GM12872 (cell line): ENCODE results near the gene SLC1A2.

ENCODE experiments used
- CTCF ChIP-seq: IDR thresholded peaks from 3 replicates; pipeline ENCODE4 v1.5.1; 2011; ENCODE audit warnings: low read depth, mild to moderate bottlenecking, low read length, moderate library complexity; ENCODE audit not compliant: insufficient read depth

The SLC1A2 gene

DNA sequence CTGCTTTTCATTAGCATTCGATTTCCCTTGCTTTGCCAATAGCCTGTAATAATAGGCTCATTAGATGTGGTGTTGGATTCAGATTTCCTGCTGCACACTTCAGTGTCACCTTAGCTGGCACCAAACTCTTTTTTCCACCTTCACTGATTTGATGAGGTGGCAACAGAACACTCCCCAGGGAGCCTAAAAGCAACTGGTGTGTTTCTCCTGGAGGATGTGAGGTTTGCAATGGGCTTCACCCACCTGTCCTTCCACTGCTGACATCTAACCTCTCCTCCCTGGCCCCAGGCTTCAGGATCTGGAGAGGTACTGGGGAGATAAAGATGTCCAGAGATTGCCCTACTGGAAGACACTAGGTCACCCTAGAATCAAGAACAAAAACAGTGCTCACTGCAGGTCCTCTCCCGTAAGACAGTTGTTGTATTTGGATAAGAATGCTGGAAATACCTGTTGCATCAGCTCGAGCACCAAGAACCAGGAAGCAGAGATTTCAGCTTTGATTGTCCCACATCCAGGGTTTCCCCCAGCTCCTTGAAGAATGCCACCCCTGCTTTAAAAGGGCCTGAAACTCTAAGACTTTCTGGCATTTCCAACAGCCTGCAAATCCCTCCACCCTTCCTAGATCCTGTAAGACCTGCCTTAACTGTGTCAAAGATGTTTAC, 96.9 kb downstream of the SLC1A2 start:
- TF ChIP-seq CTCF: no peak

DNA sequence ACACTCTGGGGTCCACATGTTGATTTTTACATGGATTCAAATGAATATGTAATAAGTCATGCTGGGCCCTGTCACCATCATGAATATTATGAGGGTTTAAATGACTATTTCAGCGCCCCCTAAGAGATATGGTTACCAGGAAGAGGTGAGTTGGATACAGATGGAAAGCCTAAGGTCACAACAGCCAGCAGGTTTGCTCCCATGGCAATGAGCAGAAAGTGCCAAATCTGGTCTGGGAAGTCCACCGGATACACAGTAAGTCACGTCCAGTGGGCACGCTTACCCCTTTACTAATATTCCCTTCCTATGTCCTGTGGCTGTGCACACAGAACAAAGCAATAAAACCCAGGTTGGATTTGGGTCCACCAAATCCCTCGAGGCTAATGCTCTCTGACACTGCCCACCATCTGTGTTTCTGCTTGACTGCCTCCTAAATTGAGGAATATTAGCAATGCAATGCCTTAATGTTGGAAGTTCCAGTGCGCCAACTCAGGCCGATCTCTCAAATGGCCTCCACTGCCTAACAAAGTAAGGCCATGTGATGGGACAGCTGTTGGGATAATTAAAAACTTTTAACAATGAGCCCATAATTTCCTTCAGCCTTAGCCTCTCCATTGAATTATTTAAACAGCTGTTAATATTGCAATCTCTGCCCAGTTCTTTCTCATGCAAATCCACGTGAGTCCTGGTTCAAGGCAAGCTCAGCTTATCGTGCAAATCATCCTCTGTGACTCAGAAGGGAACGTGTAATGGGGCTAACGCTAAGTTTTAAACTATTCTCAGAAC, 97.6 kb downstream of the SLC1A2 start:
- no peak for TF ChIP-seq CTCF

GRCh38 chr11:35321111-35321510, 98.2 kb downstream of the SLC1A2 start:
- TF ChIP-seq CTCF: no peak

DNA sequence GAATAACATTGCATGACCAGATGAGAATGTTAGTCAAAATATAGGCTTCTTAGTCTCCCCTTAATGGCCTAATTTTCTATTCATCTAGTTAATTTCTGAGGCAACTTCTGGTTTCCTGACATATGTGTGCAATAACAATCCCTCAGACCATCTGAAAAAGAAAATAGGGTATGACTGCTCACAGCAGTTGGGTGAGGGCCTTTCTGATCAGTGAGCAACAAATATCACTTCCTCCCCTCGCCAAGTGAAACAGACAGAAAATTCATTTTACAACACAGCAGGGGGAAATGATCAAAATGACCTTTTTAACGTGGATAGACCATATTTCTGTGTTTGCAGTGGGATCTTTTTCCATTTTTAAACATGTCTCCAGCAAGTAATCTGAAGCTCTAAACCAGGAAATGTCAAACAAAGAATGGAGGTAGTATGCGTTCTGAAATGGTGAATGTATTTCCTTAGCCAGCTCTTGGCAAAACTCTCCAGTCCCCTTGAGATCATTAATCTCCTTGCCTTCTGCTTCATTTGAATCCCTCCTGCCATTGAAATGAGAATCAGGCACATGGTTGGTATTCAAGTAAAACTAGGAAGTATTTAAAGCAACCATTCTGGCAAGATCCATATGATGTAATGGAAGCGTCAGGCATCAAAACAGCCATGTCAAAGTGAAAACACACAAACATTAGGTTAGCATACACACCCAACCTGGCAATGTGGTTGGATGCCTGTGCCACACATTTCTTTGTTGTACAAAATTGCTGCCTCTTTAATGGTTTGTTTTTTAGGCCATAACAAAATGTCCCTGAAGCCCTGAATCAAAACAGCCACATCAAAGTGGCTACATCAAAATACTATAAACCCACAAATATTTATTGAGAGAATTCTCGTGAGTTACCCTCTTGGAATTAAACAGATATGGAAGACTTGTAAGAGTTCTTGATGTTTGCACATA, 100.1 kb downstream of the SLC1A2 start:
- no peak for TF ChIP-seq CTCF

DNA sequence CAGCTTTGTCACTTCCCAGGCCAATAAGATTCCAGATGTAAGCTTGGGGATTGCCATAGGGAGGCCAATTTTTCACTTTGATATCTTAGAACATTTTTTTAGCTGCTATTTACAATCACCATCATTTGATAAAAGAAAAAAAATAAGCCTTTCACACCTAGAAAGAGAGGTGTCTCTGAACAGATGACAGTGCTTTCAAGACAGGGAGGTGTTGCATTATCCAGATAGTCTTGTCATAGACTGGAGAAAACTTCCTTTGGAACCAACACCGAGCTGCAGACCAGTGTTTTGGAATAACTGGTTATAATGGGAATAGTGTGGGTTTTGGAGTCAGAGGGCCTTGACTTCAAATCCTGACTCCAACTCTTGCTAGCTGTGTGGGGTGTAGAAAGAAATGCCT, 101.0 kb downstream of the SLC1A2 start:
- no peak for TF ChIP-seq CTCF

DNA sequence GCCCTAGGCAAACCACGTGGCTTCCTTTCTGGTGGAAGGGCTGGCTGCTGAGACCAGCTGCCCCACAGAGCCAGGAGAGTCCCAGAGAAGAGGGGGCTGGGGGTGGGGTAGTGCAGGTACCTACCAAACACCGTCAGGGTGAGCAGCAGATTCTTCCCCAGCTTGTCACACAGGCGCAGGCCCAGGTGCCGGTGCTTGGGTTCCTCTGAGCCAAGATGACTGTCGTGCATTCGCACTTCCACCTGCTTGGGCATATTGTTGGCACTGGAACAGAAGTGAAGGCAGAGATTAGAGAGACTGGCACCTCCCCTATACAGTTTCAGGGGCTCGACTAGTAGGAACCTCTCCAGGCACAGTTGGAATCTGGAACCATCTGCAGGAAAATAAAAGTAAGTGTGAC, 102.1 kb downstream of the SLC1A2 start:
- no peak for TF ChIP-seq CTCF

DNA sequence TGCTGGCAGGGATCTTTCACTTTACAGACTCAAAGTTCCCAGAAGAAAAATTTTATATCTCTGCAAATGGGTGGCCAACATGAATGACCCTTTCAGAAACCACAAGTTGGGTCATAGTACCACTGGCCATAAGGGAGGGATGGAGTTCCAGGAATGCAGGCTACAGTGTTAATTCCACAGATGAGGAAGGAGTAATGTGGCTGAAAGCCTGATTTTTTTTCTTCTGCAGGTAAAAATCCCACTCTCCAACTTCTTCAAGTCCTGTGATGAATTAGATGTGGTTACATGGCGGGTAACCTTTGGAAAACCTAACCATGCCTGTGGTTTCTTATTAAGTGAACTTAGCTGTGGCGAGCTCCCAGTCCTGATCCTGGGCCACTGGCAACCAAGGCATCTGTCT, 103.2 kb downstream of the SLC1A2 start:
- no peak for TF ChIP-seq CTCF
